Anterior cingulate cortex (tissue), 58 donors: ENCODE measurements around the gene GNG11.
"Not testable (repeated sequence)": the region's sequence is repeated elsewhere in the genome, so short reads cannot be mapped to it uniquely, and the experiment has no call there.

Experiments used
- DNase-seq, 58 donors: peaks; one replicate each; lab custom pipeline; 2025; lab: John Stamatoyannopoulos, UW

The GNG11 gene

GRCh38 chr7:93910076-93910994 is 11.2 kb upstream of the GNG11 start:
- no peak for DNase-seq

- not testable (repeated sequence) for DNase-seq
Measured at GRCh38 chr7:93911242-93911641, 10.3 kb upstream of the GNG11 start.

- not testable (repeated sequence) for DNase-seq
Measured at GRCh38 chr7:93911661-93912060, 9.9 kb upstream of the GNG11 start.

- DNase-seq, result no peak
Measured at GRCh38 chr7:93913197-93913596, 8.3 kb upstream of the GNG11 start.

- no peak for DNase-seq
Measured at GRCh38 chr7:93914581-93915066, 6.9 kb upstream of the GNG11 start.

- not testable (repeated sequence) for DNase-seq
Measured at GRCh38 chr7:93915206-93915842, 6.2 kb upstream of the GNG11 start.

- not testable (repeated sequence) for DNase-seq
Measured at GRCh38 chr7:93915888-93916287, 5.6 kb upstream of the GNG11 start.

GRCh38 chr7:93916315-93916714 is 5.2 kb upstream of the GNG11 start:
- not testable (repeated sequence) for DNase-seq

- DNase-seq, result no peak
Measured at GRCh38 chr7:93920496-93921182, 896 bp upstream of the GNG11 start.

GRCh38 chr7:93921186-93921585 is 349 bp upstream of the GNG11 start:
- DNase-seq, result no peak

GRCh38 chr7:93923296-93923695 is 1.8 kb downstream of the GNG11 start:
- no peak for DNase-seq

- DNase-seq, result no peak
Measured at GRCh38 chr7:93923942-93924341, 2.4 kb downstream of the GNG11 start.

- no peak for DNase-seq
Measured at GRCh38 chr7:93926800-93927199, 5.3 kb downstream of the GNG11 start.

GRCh38 chr7:93927585-93927984 is 6.0 kb downstream of the GNG11 start:
- no peak for DNase-seq

GRCh38 chr7:93931655-93932054 is 10.1 kb downstream of the GNG11 start:
- DNase-seq, result no peak

- DNase-seq, result no peak
Measured at GRCh38 chr7:93933156-93933555, 11.6 kb downstream of the GNG11 start.

GRCh38 chr7:93935102-93935501 is 13.6 kb downstream of the GNG11 start:
- no peak for DNase-seq

GRCh38 chr7:93937818-93938217 is 16.3 kb downstream of the GNG11 start:
- DNase-seq, result no peak

GRCh38 chr7:93938293-93938692 is 16.8 kb downstream of the GNG11 start:
- DNase-seq, result no peak

GRCh38 chr7:93941945-93942344 is 20.4 kb downstream of the GNG11 start:
- no peak for DNase-seq
